GM19455 (cell line): ENCODE measurements around the gene MIX23.

Source experiments
- ATAC-seq: cut with Tn5 transposase; IDR thresholded peaks from one replicate; pipeline ENCODE4 v1.9.1; 2021; ENCODE audit not compliant: unreplicated experiment

MIX23 gene

DNA sequence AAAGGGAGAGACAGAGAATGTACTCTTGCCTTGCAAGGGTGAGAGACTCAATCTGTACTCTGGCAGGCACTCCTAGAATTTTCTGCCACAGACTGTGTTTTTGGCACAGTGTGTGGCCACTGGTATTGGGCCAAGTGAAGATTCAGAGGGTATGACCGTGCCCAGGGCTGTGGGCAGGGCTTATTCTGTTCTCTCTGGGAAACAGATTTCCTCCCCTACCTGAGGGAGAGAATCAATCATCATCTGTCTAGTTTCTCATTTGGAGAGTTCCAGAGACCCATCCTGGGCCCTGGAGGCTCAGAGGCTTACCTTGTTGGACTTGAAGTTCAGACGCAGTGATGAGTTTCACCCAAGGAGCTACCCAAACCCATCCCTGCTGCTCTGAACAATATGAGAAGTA, 29.8 kb downstream of the MIX23 start:
- no peak for ATAC-seq

GRCh38 chr3:122351612-122352011, 31.4 kb downstream of the MIX23 start:
- ATAC-seq, result no peak

DNA sequence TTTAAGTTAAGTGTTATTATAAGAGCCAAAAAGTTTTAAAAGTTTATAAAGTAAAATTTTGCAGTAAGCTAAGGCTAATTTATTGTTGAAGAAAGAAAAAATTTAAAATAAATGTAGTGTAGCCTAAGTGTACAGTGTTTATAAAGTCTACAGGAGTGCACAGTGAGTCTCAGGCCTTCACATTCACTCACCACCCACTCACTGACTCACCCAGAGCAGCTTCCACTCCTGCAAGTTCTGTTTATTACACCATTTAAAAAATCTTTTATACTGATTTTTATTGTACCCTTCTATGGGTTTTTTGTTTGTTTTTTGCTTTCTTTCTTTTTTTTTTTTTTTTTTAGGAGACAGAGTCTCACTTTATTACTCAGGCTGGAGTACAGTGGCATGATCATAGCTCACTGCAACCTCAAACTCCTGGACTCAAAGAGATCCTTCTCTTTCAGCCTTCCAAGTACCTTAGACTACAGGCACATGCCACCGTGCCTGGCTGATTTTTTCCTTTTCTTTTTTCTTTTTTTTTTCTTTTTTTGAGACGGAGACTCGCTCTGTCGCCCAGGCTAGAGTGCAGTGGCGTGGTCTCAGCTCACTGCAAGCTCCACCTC, 32.1 kb downstream of the MIX23 start:
- ATAC-seq, result no peak

- ATAC-seq, result no peak
Measured at GRCh38 chr3:122349171-122349570, 33.9 kb downstream of the MIX23 start.

- no peak for ATAC-seq
Measured at GRCh38 chr3:122343654-122344053, 39.4 kb downstream of the MIX23 start.

- ATAC-seq, result no peak
Measured at GRCh38 chr3:122342803-122343202, 40.2 kb downstream of the MIX23 start.

DNA sequence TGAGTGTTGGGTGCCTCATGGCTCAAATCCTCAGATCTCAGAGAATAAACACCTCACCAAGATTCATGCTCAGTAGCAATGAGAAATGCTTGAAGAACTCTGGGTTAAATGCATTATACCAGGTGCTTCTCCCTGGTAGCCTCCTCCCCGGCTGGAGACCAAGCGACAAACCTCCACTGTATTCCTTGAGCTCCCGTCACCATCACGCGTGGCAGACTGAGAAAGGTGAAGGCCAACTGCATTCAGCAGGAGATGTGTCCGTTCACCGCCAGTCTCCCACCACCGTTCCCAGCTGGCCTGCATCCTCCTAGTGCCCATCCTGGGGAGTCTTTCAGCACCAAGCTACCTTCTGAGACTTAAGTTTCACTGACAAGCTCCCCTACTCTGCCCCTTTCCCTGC, 50.5 kb downstream of the MIX23 start:
- no peak for ATAC-seq

- ATAC-seq, result no peak
Measured at GRCh38 chr3:122331886-122332285, 51.1 kb downstream of the MIX23 start.

DNA sequence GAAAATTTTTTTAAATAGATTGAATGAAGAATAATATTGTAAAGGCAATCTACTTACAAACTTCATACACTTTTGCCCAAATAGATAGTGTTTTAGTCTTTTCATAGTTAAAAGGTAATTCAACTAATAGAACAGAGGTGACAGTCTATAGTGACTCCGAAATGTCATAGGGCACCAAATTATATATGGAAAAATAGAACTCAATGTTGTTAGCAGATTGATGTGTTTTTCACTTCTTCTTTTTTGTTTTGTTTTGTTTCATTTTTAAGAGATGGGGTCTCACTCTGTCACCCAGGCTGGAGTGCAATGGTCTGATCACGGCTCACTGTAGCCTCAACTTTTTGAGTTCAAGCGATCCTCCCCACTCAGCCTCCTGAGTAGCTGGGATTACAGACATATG, 57.3 kb downstream of the MIX23 start:
- ATAC-seq, result no peak

DNA sequence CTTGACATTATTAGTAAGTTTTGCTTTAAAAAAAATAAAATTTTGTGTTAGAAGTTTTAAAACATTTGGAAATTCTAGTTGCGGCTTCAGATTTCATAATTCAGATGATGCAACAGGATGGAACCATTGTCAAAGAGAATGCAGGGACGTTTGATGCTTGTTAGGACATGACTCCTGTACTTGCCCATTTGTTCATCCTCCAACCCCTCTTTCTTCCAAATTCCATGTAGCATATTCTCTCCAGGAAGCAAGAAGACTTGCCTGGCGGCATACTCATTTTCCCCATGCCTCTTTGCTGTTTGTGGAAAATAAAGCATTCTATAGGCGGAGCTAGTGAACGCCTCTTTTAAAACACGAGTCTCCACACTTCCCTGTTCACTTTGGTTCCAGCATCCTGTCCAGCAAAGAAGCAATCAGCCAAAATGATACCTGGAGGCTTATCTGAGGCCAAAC, 58.1 kb downstream of the MIX23 start, which contains the start of gene CSTA:
TSS of gene CSTA (plus strand) at position 378 of the 453 bp plus-strand sequence. CDS start at position 423, 45 bp downstream.
- no peak for ATAC-seq

DNA sequence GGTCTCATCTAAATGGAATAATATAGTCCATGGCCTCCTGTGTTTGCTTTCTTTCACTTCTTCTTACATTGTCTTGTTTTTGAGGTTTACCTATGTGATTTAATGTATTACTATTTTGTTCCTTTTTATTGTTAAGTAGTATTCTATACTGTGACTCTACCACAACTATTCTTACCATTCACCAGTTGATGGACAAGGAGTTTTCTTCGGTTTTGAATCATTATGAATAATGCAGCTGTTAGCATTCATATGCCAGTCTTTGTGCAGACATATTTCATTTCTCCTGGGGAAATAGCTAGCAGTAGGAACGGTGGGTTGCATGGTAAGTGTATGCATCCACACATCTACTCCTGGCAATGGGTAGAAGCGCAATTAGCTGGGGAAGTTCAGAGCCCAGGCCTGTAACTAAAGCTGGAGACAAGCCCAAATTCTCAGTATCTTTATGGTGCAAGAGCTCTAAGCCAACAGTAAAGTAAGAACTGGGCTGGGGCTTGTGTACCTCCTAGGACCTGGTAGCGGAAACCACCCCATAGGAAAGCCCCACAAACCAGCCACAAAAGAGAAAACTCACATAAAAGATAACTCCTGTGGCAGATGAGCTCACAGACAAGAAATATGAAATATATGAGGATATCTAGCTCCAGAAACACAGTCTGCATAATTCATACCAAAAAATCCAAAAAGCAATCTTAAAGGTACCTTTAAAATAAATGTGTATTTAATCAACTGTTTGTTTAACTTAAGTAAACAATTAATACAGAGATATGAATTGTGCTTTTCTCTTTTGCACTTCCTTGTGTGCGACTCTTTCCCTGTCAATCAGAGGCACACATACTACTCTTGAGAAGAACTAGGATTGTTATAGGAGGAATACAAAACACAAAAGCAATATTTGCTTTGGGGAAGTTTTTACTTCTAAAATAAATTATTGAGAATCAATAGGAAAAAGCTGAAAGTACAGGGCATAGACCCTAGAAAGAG, 60.6 kb downstream of the MIX23 start:
- no peak for ATAC-seq

- no peak for ATAC-seq
Measured at GRCh38 chr3:122318620-122319019, 64.4 kb downstream of the MIX23 start.

GRCh38 chr3:122316368-122316767, 66.7 kb downstream of the MIX23 start:
- ATAC-seq, result no peak

DNA sequence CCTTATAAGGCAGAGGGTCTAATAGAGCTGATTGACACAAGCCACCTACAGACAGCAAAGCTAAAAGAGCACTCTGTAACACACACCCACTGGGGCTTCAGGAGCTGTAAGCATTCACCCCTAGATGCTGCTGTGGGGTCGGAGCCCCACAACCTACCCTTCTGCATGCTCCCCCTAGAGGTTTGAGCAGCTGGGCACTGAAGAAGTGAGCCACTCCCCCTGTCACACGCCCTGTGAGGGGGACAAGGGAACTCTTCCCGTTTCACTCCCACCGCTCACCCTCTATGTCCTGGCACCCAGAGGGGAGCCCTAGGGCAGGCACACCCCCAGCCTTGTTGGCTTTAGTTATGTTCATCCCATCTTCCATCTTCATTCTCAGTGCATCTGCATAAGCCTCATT, 67.4 kb downstream of the MIX23 start:
- ATAC-seq, result no peak

GRCh38 chr3:122314228-122314876, 68.7 kb downstream of the MIX23 start:
- ATAC-seq, result no peak

DNA sequence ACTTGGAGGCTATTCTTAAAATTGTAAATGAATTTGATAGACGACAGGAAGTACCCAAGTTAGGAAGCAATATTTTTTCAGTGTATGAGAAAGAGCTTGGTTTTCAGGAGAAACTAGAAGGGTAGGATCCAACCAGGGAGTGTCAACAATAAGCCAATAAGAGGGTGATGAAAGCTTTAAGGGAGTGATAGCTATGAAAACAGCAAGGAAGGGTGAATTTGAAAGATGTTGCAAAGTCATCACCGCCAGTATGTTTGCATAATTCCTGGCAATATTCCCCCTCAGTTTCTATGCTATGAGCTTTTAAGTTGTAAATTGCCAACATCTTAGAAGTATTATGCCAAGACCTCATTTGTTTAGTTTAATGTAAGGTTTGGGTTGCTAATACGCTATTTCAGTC, 69.8 kb downstream of the MIX23 start:
- no peak for ATAC-seq

- no peak for ATAC-seq
Measured at GRCh38 chr3:122312826-122313225, 70.2 kb downstream of the MIX23 start.

GRCh38 chr3:122310361-122310760, 72.7 kb downstream of the MIX23 start:
- no peak for ATAC-seq
